Renal cortex interstitium (tissue), 11 donors: ENCODE data around the gene SSBP4. TPM values are rescaled to one million over a fixed set of nuclear protein-coding genes. Genes with fewer than 3 reads are reported as not detected.

Experiments
- DNase-seq, 11 donors: peaks; one replicate each; pipeline ENCODE4 v3.0.0-alpha.2; 2013; ENCODE audit warnings: low read depth in 9 of 11, low spot score in 4 of 11; ENCODE audit errors: extremely low read depth in 1 of 11
- polyA plus RNA-seq, 3 donors: library from polyadenylated mRNA; unstranded; fragments of 120-200 nt; gene quantifications; one replicate each; pipeline ENCODE4 v1.2.1, GENCODE V29; 2013; ENCODE audit not compliant: insufficient read length in 3 of 3

Gene SSBP4
- polyA plus RNA-seq, 3 donors: 52.4 to 115 (median 104) TPM

- DNase-seq: no peak
Measured at GRCh38 chr19:18425515-18426415, 6.6 kb downstream of the SSBP4 start.

GRCh38 chr19:18426416-18426767 is 7.2 kb downstream of the SSBP4 start:
- DNase-seq: no peak

- DNase-seq: no peak
Measured at GRCh38 chr19:18427080-18427742, 8.0 kb downstream of the SSBP4 start.

- no peak for DNase-seq
Measured at GRCh38 chr19:18427743-18428113, 8.5 kb downstream of the SSBP4 start.

- DNase-seq: no peak
Measured at GRCh38 chr19:18428173-18428786, 9.1 kb downstream of the SSBP4 start.

GRCh38 chr19:18428787-18429674 is 9.8 kb downstream of the SSBP4 start:
- DNase-seq: peak in 1 of 11 donors; percentile 72

GRCh38 chr19:18429717-18430416 is 10.7 kb downstream of the SSBP4 start:
- DNase-seq: no peak

- no peak for DNase-seq
Measured at GRCh38 chr19:18430417-18431144, 11.4 kb downstream of the SSBP4 start.

- DNase-seq: no peak
Measured at GRCh38 chr19:18431351-18432197, 12.4 kb downstream of the SSBP4 start.

GRCh38 chr19:18432275-18433014 is 13.2 kb downstream of the SSBP4 start:
- DNase-seq: no peak

- DNase-seq: no peak
Measured at GRCh38 chr19:18433015-18433691, 14.0 kb downstream of the SSBP4 start.

- no peak for DNase-seq
Measured at GRCh38 chr19:18433735-18434398, 14.7 kb downstream of the SSBP4 start.

- no peak for DNase-seq
Measured at GRCh38 chr19:18434411-18435175, 15.4 kb downstream of the SSBP4 start.

GRCh38 chr19:18435178-18435841 is 16.1 kb downstream of the SSBP4 start:
- no peak for DNase-seq
